Activated B cell treated with CpG ODN at 0.5 μM for 24 hours (primary cell): Measurements from ENCODE around the gene GSTP1. TPM values are rescaled to one million over a fixed set of nuclear protein-coding genes. Genes with fewer than 3 reads are reported as not detected.

ENCODE experiments used
- ATAC-seq: fragments of 200-7000 bp; cut with Tn5 transposase; one replicate; pipeline ENCODE4 v1.10.0; 2021; ENCODE audit warnings: low read depth, mild to moderate bottlenecking, moderate library complexity
- CTCF ChIA-PET: fragments of 350-600 bp; sonication (Branson Sonifier 250); formaldehyde crosslinking; loops from one replicate; lab custom pipeline; 2021; ENCODE audit warnings: antibody characterized with exemption; lab: Charles Lee
- POLR2A ChIA-PET: fragments of 350-600 bp; sonication (Branson Sonifier 250); formaldehyde crosslinking; loops from one replicate; lab custom pipeline; 2021; ENCODE audit warnings: antibody characterized with exemption; lab: Charles Lee
- DNase-seq: peaks from one replicate; pipeline ENCODE4 v3.0.0; 2022
- H3K27ac Mint-ChIP-seq: one replicate; pipeline ENCODE4 v1.8.0; 2020; ENCODE audit warnings: mixed read lengths
- H3K27me3 Mint-ChIP-seq: one replicate; pipeline ENCODE4 v1.8.0; 2021; ENCODE audit warnings: mixed read lengths
- H3K36me3 Mint-ChIP-seq: one replicate; pipeline ENCODE4 v1.8.0; 2021; ENCODE audit warnings: low read depth, mixed read lengths
- H3K4me1 Mint-ChIP-seq: one replicate; pipeline ENCODE4 v1.8.0; 2021; ENCODE audit warnings: mixed read lengths
- H3K4me3 Mint-ChIP-seq: one replicate; pipeline ENCODE4 v1.8.0; 2020; ENCODE audit warnings: mild to moderate bottlenecking, mixed read lengths
- H3K9me3 Mint-ChIP-seq: one replicate; pipeline ENCODE4 v1.8.0; 2020; ENCODE audit warnings: mixed read lengths
- intact Hi-C: fragments of 100-400 bp; cut with micrococcal nuclease; formaldehyde crosslinking; loops from one replicate; pipeline ENCODE4 v1.15.1; 2024
- total RNA-seq: library from RNA; stranded (reverse); gene quantifications from 2 replicates; pipeline ENCODE4 v1.2.3, GENCODE V29; 2022
- TF ChIP-seq, protein P1 (sequence below): fragments of 200-600 bp; IDR thresholded peaks from one replicate; pipeline ENCODE4 v1.8.0; 2022; ENCODE audit warnings: antibody characterized with exemption, mild to moderate bottlenecking

Gene GSTP1
- total RNA-seq, 1 donor from 2014 or later = 331 TPM

DNA sequence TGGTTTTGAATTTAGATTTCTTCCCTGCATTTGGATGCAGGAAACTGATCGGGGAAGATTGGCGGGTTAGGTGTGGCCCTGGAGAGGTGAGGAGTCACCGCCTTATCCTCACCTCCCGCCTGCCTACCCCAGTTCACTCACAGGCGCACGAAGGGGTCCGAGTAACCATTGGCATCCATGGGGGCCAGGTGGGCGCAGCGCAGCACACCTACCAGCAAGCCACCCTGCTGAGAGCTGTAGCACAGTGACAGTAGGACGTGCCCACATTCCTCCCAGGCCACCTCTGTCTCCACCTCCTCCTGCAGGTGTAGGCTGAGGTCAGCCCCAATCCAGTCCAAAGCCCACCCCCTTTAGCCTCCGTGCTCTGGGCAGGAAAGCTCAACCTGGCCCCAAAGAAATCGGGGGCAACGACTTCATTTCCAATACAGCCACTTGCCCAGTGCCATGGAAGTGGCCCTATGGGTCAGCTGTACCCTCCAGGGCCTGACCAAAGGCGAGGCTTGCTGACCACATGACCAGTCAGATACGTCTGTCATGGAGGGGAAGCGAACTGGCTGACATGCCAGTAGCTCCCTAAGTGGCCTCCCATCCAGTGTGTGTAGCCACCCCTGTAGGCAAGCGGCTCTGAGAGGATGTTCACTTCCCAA, 29.8 kb downstream of the GSTP1 start:
- ATAC-seq (no peak), DNase-seq (no peak)
- peak overlapping the region; percentile 84 for H3K4me3 Mint-ChIP-seq
- H3K27me3 Mint-ChIP-seq = no peaks in the 10 kb centered on the region
- H3K36me3 Mint-ChIP-seq = peaks cover 43% of the 10 kb centered on the region
- H3K9me3 Mint-ChIP-seq = no peaks in the 10 kb centered on the region
- intact Hi-C loops = loop anchor here (5.0 to 10.0 kb wide), 2 partner anchors 261 to 661 kb away; partner anchors contain the start of genes C11orf24 and POLD4
- CTCF ChIA-PET = interaction anchor here (0.7 to 3.6 kb wide), 7 partner anchors 8 to 257 kb away, joined by 3 to 28 read pairs (median 5); partner anchors contain the start of genes GSTP1 and NUDT8
- peak overlapping the region; percentile 99 for H3K27ac Mint-ChIP-seq
- H3K4me1 Mint-ChIP-seq = peaks cover 45% of the 10 kb centered on the region
- TF ChIP-seq, protein P1, sequence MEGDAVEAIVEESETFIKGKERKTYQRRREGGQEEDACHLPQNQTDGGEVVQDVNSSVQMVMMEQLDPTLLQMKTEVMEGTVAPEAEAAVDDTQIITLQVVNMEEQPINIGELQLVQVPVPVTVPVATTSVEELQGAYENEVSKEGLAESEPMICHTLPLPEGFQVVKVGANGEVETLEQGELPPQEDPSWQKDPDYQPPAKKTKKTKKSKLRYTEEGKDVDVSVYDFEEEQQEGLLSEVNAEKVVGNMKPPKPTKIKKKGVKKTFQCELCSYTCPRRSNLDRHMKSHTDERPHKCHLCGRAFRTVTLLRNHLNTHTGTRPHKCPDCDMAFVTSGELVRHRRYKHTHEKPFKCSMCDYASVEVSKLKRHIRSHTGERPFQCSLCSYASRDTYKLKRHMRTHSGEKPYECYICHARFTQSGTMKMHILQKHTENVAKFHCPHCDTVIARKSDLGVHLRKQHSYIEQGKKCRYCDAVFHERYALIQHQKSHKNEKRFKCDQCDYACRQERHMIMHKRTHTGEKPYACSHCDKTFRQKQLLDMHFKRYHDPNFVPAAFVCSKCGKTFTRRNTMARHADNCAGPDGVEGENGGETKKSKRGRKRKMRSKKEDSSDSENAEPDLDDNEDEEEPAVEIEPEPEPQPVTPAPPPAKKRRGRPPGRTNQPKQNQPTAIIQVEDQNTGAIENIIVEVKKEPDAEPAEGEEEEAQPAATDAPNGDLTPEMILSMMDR = no peak
- POLR2A ChIA-PET = interaction anchor here (0.6 to 5.7 kb wide), 15 partner anchors 12 to 325 kb away, joined by 3 to 66 read pairs (median 5); partner anchors contain the start of genes AIP, GSTP1, NUDT8 and POLD4

- Mint-ChIP-seq H3K27ac (peak overlapping the region; percentile 99), H3K4me3 (peak overlapping the region; percentile 84), H3K4me1 (peaks cover 41% of the 10 kb centered on the region), H3K27me3 (no peaks in the 10 kb centered on the region), H3K9me3 (no peaks in the 10 kb centered on the region), H3K36me3 (peaks cover 36% of the 10 kb centered on the region)
- POLR2A ChIA-PET = interaction anchor here (0.6 to 5.7 kb wide), 20 partner anchors 11 to 495 kb away, joined by 3 to 66 read pairs (median 4); partner anchors contain the start of genes ACY3, AIP, GSTP1 and KDM2A
- TF ChIP-seq, protein P1 = no peak
- DNase-seq (peak; percentile 81), ATAC-seq (peak; percentile 95)
- intact Hi-C loops = loop anchor here (1.0 to 10.0 kb wide), 7 partner anchors 8 to 661 kb away; partner anchors contain the start of genes C11orf24, GSTP1, NDUFV1 and NUDT8
- CTCF ChIA-PET = interaction anchor here (0.7 to 3.6 kb wide), 9 partner anchors 9 to 257 kb away, joined by 3 to 28 read pairs (median 4); partner anchors contain the start of genes GSTP1 and NUDT8
Observed at GRCh38 chr11:67613960-67614715, 30.5 kb downstream of the GSTP1 start.

DNA sequence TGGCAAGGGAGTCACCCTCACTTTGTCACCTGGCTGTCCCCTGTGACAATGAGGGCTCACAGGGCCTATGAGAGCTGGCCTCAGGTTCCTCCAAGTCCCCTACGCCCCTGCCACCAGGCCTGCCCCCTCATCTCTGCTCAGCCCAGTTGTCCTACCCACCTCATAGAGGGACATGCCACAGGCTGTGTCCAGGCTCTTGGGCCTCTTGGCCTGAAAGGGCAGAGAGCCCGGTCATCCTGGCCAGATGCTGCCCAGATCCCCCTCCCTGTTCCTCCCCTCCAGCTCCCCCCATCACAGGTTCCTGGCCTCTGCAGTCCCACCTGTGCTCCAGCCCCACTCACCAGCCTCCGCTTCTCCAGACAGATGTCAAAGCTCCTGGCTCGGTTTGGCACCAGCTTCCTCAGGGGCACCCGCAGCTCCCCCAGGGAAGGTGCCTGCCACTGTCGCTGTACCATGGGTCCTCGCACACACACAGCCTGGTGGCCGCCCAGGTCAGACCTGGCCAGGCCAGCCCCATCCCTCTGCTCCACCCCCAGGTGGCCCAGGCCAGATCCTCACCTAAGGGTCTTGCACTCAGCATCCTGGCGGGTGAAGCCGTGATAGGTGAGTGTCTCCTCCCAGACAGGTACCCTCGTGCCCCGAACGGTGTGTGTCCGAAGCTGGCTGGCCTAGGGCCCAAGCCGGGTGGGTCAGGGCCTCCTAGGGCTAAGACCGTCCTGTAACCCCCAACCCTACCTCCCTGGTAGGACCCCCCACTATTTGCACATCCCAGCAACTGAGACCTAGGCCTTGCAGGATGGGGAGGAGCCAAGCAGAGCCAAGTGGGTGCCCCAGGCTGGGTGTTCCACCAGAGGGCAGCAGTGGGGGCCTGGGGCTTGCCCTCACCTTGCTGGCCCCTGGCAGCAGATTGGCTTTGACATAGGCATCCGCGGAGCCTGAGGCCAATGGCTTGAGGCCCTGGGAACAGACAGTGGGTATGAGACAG, 31.4 kb downstream of the GSTP1 start:
- Mint-ChIP-seq H3K9me3 (no peaks in the 10 kb centered on the region), H3K27ac (peak overlapping the region; percentile 99), H3K27me3 (no peaks in the 10 kb centered on the region), H3K4me1 (peaks cover 41% of the 10 kb centered on the region), H3K36me3 (peaks cover 30% of the 10 kb centered on the region), H3K4me3 (peak overlapping the region; percentile 84)
- TF ChIP-seq, protein P1 = no peak
- intact Hi-C loops = loop anchor here (1.0 to 10.0 kb wide), 7 partner anchors 9 to 660 kb away; partner anchors contain the start of genes C11orf24, GSTP1, NDUFV1 and NUDT8
- ATAC-seq (no peak), DNase-seq (no peak)
- CTCF ChIA-PET = interaction anchor here (0.9 to 3.6 kb wide), 9 partner anchors 10 to 258 kb away, joined by 3 to 28 read pairs (median 4); partner anchors contain the start of genes GSTP1 and NUDT8
- POLR2A ChIA-PET = interaction anchor here (0.6 to 5.7 kb wide), 21 partner anchors 14 to 496 kb away, joined by 3 to 66 read pairs (median 5); partner anchors contain the start of genes ACY3, AIP, GSTP1 and KDM2A

- ChIA-PET CTCF (interaction anchor here (1.2 to 3.6 kb wide), 3 partner anchors 13 to 41 kb away, joined by 3 to 28 read pairs (median 3); partner anchors contain the start of gene NUDT8), POLR2A (interaction anchor here (0.6 to 5.7 kb wide), 4 partner anchors 13 to 580 kb away, joined by 4 to 66 read pairs (median 38); partner anchors contain the start of genes GSTP1 and NUDT8)
- DNase-seq = no peak
- peak overlapping the region; percentile 32 for H3K4me3 Mint-ChIP-seq
- intact Hi-C loops = loop anchor here (2.0 to 10.0 kb wide), 2 partner anchors 43 to 659 kb away; partner anchors contain the start of gene C11orf24
- no peaks in the 10 kb centered on the region for H3K9me3 Mint-ChIP-seq
- no peaks in the 10 kb centered on the region for H3K27me3 Mint-ChIP-seq
- peak overlapping the region; percentile 41 for H3K27ac Mint-ChIP-seq
- H3K4me1 Mint-ChIP-seq = peaks cover 41% of the 10 kb centered on the region
- ATAC-seq = no peak
- TF ChIP-seq, protein P1 = no peak
- H3K36me3 Mint-ChIP-seq = peaks cover 22% of the 10 kb centered on the region
Observed at GRCh38 chr11:67615728-67616430, 32.3 kb downstream of the GSTP1 start.
